K562 (cell line): ENCODE measurements around the gene IQCK.

ENCODE experiments used
- EZH2 ChIP-seq: IDR thresholded peaks from 2 replicates; pipeline ENCODE4 v1.6.1; 2012; ENCODE audit warnings: low read depth, mild to moderate bottlenecking, inconsistent platforms, low read length, borderline replicate concordance
- GABPA ChIP-seq: fragments of 200-800 bp; sonication (Bioruptor generic); conservative IDR thresholded peaks from 2 replicates; pipeline ENCODE4 v1.6.1; 2016; ENCODE audit warnings: low read depth, missing genetic modification characterization, missing compliant biosample characterization
- HMG20A ChIP-seq: fragments of 450-650 bp; formaldehyde crosslinking; conservative IDR thresholded peaks from 2 replicates; pipeline ENCODE4 v1.4.0; 2020; ENCODE audit warnings: mild to moderate bottlenecking, mixed read lengths
- NFATC3 ChIP-seq: fragments of 450-650 bp; IDR thresholded peaks from 2 replicates; pipeline ENCODE4 v1.6.1; 2017; ENCODE audit warnings: mild to moderate bottlenecking
- TAF1 ChIP-seq: IDR thresholded peaks from 2 replicates; pipeline ENCODE4 v1.6.1; 2011; ENCODE audit warnings: mild to moderate bottlenecking, low read length, moderate library complexity; ENCODE audit not compliant: insufficient read depth, control insufficient read depth, severe bottlenecking; ENCODE audit errors: extremely low read depth
- TCF7L2 ChIP-seq: fragments of 150-350 bp; IDR thresholded peaks from 2 replicates; pipeline ENCODE4 v1.6.1; 2016; ENCODE audit warnings: low read depth, mild to moderate bottlenecking, low read length, moderate library complexity
- TEAD4 ChIP-seq, 2 experiments: sonication (generic) in 1 of 2; formaldehyde crosslinking in 1 of 2; IDR thresholded peaks; 2 replicates each; pipeline versions ENCODE4 v1.6.1 to v1.8.0; 2012 to 2022; ENCODE audit warnings: borderline replicate concordance in 1 of 2, inconsistent platforms in 1 of 2, low read length in 1 of 2, mild to moderate bottlenecking in 1 of 2, missing genetic modification reagents in 1 of 2
- TF ChIP-seq, protein P1 (sequence below), 3 experiments: IDR thresholded peaks in 2 of 3; conservative IDR thresholded peaks in 1 of 3; 2 replicates each; pipeline ENCODE4 v1.5.1; 2011 to 2012; ENCODE audit warnings: low read length in 3 of 3, mild to moderate bottlenecking in 3 of 3, control low read depth in 2 of 3, improper control_type of control experiment in 1 of 3, inconsistent platforms in 1 of 3, low read depth in 1 of 3, mixed read lengths in 1 of 3, moderate library complexity in 1 of 3; ENCODE audit not compliant: insufficient read depth in 2 of 3
- TF ChIP-seq, protein P2 (sequence below), 2 experiments: fragments of 450-650 bp; IDR thresholded peaks; 2 replicates each; pipeline ENCODE4 v1.6.1; 2016
- TF ChIP-seq, protein P3 (sequence below): fragments of 250-450 bp; sonication (Bioruptor Pico); IDR thresholded peaks from 2 replicates; pipeline ENCODE4 v1.5.1; 2021; ENCODE audit warnings: mild to moderate bottlenecking

DNA sequence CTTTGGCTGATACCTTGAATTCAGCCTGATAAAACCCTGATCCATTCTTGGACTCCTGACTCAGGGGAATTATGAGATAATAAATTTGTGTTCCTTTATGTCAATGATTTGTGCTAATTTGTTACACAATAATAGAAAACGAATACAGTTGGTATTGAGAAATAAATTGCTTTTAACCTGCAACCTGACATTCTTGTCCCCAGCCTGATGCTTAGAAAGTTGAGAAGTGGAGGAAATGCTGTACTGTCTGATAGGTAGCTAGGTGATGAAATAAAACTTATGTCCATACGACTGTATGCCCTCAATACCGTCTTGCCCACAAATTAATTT lies 10.5 kb downstream of the IQCK start:
- TF ChIP-seq EZH2, result no peak
- TF ChIP-seq, protein P1, sequence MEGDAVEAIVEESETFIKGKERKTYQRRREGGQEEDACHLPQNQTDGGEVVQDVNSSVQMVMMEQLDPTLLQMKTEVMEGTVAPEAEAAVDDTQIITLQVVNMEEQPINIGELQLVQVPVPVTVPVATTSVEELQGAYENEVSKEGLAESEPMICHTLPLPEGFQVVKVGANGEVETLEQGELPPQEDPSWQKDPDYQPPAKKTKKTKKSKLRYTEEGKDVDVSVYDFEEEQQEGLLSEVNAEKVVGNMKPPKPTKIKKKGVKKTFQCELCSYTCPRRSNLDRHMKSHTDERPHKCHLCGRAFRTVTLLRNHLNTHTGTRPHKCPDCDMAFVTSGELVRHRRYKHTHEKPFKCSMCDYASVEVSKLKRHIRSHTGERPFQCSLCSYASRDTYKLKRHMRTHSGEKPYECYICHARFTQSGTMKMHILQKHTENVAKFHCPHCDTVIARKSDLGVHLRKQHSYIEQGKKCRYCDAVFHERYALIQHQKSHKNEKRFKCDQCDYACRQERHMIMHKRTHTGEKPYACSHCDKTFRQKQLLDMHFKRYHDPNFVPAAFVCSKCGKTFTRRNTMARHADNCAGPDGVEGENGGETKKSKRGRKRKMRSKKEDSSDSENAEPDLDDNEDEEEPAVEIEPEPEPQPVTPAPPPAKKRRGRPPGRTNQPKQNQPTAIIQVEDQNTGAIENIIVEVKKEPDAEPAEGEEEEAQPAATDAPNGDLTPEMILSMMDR (IDR thresholded peaks at IDR 0.05 in 2 of 3, conservative IDR thresholded peaks at IDR 0.05 in 1 of 3; ENCODE audit: insufficient read depth in 2 of 3, low read depth in 1 of 3, low read length in 3 of 3), result no peak
- no peak for TF ChIP-seq TAF1
- TF ChIP-seq, protein P2, sequence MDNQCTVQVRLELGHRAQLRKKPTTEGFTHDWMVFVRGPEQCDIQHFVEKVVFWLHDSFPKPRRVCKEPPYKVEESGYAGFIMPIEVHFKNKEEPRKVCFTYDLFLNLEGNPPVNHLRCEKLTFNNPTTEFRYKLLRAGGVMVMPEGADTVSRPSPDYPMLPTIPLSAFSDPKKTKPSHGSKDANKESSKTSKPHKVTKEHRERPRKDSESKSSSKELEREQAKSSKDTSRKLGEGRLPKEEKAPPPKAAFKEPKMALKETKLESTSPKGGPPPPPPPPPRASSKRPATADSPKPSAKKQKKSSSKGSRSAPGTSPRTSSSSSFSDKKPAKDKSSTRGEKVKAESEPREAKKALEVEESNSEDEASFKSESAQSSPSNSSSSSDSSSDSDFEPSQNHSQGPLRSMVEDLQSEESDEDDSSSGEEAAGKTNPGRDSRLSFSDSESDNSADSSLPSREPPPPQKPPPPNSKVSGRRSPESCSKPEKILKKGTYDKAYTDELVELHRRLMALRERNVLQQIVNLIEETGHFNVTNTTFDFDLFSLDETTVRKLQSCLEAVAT (IDR thresholded peaks at IDR 0.05), result no peak
- no peak for TF ChIP-seq NFATC3
- no peak for TF ChIP-seq TEAD4 (IDR thresholded peaks at IDR 0.05; ENCODE audit: low read length)
- no peak for TF ChIP-seq TEAD4 (CRISPR knock-in tag; IDR thresholded peaks at IDR 0.05; ENCODE audit: borderline replicate concordance)
- no peak for TF ChIP-seq TCF7L2
- no peak for TF ChIP-seq HMG20A (CRISPR knock-in tag)
- TF ChIP-seq, protein P3, sequence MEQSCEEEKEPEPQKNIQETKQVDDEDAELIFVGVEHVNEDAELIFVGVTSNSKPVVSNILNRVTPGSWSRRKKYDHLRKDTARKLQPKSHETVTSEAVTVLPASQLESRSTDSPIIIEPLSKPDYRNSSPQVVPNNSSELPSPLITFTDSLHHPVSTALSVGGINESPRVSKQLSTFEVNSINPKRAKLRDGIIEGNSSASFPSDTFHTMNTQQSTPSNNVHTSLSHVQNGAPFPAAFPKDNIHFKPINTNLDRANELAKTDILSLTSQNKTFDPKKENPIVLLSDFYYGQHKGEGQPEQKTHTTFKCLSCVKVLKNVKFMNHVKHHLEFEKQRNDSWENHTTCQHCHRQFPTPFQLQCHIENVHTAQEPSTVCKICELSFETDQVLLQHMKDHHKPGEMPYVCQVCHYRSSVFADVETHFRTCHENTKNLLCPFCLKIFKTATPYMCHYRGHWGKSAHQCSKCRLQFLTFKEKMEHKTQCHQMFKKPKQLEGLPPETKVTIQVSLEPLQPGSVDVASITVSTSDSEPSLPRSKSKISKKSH, result no peak
- TF ChIP-seq GABPA (tag), result no peak
